Stimulated activated CD8-positive, alpha-beta memory T cell treated with anti-CD3 and anti-CD28 coated beads, Interleukin-7, amount 100 ng/mL, for 48 hours (primary cell): ENCODE measurements around the gene FAM50A.
"Not testable (repeated sequence)": the region's sequence is repeated elsewhere in the genome, so short reads cannot be mapped to it uniquely, and the experiment has no call there.

ENCODE experiments used
- DNase-seq, 2 donors: peaks; one replicate each; pipeline ENCODE4 v3.0.0-alpha.2; 2020; ENCODE audit warnings: low read depth in 1 of 2; ENCODE audit errors: extremely low read depth in 1 of 2

FAM50A gene

GRCh38 chrX:154482786-154483185, 38.8 kb downstream of the FAM50A start:
- no peak for DNase-seq

GRCh38 chrX:154483325-154483724, 39.4 kb downstream of the FAM50A start:
- no peak for DNase-seq

DNA sequence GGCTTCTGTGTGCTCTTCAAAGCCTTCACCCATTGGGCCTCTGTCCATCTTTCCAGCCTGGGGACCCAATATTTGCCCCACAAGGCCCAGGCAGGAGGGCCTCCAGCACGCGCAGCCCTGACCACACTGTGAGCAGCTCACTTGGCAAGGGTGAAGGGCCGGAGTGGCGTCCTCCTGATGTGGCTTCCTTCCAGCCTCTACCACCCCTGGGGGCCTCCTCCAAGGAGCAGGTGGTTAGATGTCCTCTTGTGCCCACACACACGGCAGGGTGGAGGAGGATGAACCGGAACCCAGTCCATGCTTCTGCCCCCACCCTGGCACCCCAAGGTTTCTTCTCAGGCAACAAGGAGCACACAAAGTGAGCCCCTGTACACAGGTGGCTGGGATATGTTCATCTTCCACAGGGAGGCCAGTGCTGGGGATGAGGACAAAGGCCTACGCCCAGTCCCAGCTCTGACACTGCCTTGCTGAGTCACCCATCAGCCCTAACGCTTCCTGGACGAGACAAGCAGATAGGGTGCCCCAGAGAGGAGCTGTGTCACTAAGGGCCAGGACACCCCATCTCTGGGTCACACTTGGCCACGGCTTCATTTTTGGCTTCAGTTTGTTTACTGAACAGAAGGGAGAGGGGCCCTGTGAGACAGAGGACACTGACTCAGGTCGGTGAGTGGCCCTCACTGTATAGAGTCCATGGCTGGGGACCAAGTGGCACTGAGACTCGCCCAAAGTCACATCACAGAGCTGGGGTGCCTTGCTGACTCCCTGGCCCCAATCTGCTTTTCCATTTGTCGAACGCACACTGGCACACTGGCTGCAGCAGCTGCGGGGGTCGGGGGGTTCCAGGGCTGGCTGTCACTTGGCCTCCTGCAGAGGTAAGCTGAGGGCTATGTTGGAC, 40.6 kb downstream of the FAM50A start:
- no peak for DNase-seq

- DNase-seq: no peak
These were observed 41.5 kb downstream of the FAM50A start for GRCh38 chrX:154485150-154486051.

DNA sequence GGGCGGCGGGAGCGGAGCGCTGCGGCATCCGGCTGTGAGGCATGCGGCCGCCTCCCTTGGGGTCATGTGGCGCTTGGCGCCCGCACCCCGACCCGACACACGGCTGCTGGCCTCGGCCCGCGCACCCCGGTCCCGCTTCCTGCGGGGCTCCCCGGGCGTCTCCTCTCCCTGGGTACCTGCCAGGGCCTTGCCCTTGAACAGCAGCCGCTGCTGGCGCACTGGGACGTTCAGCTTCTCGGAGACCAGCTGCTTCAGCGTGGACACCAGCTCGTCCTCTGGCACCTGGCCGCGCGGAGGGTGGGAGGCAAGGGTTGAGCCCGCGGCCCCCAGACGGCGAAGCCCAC, 42.1 kb downstream of the FAM50A start:
- DNase-seq: no peak

GRCh38 chrX:154486396-154487207, 42.7 kb downstream of the FAM50A start, which contains the start of gene UBL4A:
Gene UBL4A (minus strand): TSS chrX:154486615. CDS start chrX:154486584, 31 bp downstream.
- peak; percentile 33 to 39 for DNase-seq

- no peak for DNase-seq
These were observed 43.8 kb downstream of the FAM50A start for GRCh38 chrX:154487518-154488290.

GRCh38 chrX:154488336-154489075, 44.6 kb downstream of the FAM50A start:
- DNase-seq: no peak

GRCh38 chrX:154489182-154489581, 45.2 kb downstream of the FAM50A start:
- DNase-seq: no peak

GRCh38 chrX:154490021-154490413, 46.1 kb downstream of the FAM50A start:
- no peak for DNase-seq

DNA sequence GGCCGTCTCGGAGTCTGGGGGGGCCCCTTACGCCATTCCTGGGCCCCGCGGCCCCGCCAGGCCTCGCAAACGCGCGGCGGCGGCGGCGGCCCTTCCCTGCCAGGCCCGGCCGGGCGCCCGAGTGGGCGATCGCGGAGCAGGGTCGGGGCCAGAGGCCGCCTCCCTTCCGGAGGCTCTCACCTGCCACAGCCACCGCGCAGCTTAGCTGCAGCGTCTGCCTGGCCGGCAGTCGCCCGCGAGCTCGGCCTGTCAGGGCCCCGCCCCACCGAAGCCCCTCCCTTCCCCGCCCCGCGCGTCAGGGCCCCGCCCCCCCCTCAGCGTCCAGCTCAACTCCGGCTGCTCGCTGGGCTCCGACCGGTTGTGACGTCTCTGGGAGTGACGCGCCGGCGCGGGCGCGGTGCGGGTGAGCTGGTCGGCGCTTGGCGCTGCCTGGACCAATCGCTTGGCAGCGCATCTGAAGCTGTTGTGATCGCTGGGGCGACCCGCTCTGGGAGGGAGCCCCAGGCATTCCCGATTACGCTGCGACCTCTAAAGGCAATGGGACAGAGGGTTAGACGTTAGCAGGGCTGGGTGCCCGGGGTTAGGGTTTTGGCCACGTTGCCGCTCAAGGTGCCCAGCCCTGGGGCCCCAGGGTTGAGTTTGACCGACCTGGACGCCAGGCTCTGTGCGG, 46.6 kb downstream of the FAM50A start, which contains the start of gene SLC10A3:
Gene SLC10A3, minus strand, starts transcription at position 216 of the 670 bp plus-strand sequence. CDS start 1,689 bp downstream, outside the sequence.
- peak; percentile 83 to 84 for DNase-seq

GRCh38 chrX:154494715-154495114, 50.8 kb downstream of the FAM50A start:
- DNase-seq: no peak

- no peak for DNase-seq
These were observed 51.6 kb downstream of the FAM50A start for GRCh38 chrX:154495472-154495922.

GRCh38 chrX:154496591-154497137, 52.7 kb downstream of the FAM50A start:
- DNase-seq: not testable (repeated sequence)
